GM19452 (cell line): Measurements from ENCODE around the gene APBA1.

Experiments used
- ATAC-seq: cut with Tn5 transposase; IDR thresholded peaks from one replicate; pipeline ENCODE4 v1.9.1; 2021; ENCODE audit not compliant: unreplicated experiment

APBA1 gene

DNA sequence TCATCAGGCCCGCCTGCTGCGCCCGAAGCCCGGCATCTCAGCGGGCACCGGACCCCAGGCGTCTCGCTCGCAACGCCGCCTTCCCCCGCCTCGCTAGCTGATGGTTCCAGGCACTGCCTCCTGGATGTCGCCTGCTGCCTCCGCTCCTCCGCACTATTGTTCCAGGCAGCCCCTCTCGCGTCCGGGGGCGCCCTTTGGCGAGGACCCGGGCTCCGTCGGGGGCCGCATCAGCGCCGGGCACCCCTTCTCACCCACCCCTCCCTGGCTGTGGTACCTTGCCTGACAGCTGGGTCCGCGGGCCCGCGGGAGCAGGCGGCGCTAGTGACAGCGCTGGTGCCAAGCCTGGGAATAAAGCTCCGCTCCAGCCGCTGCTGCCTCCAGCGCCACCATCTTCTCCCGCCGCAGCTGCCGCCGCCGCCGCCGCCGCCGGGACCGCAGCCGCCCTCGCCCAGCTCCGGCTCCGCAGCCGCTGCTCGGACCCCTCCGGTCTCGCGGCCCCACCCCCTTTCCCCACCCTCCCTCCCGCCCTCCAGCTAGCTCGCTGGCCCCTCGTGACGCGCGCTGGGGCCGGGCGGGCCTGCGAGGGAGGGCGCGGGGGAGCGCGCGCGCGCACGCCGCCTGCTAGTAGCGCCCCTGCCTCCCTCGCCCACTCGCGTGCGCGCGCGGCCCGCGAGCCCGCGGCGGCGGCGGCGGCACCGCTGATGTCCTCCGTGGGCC lies at the start of gene APBA1:
TSS of gene APBA1 (minus strand) at position 493 of the 717 bp plus-strand sequence.
- peak; percentile 34 for ATAC-seq

DNA sequence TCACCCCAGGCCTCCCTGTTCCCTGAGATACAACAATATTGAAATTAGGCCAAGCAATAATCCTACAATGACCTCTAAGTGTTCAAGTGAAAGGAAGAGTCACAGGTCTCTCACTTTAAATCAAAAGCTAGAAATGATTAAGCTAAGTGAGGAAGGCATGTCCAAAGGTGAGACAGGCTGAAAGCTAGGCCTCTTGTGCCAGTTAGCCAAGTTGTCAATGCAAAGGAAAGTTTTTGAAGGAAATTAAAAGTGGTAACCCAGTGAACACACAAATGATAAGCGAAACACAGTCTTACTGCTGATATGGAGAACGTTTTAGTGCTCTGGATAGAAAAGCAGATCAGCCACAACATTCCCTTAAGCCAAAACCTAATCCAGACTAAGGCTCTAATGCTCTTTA lies 47.8 kb upstream of the APBA1 start:
- ATAC-seq, result no peak

DNA sequence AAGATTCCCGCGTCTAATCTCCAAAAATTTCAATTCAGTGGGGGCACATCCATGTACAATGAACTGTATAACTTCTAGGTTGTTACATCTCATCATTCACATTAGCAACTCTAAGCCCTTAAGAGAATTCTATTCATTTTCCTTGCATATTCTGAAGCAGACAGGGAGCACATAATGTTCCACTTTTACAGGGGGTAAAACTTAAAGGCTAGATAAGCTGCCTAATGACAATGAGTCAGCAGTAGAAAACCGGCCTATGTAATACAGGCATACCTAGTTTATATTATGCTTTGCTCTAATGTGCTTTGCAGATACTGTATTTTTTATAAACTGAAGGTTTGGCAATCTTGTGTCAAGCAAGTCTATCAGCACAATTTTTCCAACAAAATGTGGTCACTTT lies 47.2 kb upstream of the APBA1 start:
- ATAC-seq, result no peak

DNA sequence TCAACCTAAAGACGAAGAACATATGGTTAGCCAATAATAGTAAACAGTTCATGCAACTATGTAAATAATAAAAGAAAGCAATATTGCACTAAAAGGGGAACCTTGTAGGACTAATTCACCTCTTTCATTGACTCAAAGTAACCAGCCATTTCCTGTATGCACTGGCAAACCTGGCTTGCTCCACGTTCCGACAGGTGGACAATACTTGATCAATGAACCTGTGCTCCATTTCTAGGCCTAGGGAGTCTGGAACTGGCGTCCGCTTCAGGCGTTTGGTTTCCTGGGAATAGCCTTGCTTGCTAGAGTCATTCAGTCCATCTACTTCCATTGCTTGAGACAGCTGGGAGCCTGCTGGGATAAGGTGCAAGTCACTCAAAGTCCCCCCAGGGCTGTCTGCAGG lies 46.0 kb upstream of the APBA1 start:
- ATAC-seq, result no peak

DNA sequence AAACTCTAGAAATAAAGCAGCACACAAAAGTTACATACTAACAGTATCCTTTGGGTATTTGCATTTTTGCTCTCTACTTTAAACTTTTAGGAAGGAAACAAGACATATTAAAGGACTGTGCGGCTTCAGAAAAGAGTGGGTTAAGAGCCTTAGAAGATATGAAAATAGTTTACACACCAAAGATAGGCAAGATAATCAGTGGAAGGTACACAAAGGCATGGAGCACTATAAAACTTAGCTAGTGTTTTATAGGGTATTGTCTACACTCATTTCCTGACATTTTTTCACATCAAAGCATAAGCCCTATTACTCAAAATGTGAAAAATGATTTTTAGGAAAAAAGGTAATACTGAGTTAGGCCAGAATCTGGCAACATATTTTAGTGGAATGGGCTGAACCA lies 43.7 kb upstream of the APBA1 start:
- ATAC-seq, result no peak

DNA sequence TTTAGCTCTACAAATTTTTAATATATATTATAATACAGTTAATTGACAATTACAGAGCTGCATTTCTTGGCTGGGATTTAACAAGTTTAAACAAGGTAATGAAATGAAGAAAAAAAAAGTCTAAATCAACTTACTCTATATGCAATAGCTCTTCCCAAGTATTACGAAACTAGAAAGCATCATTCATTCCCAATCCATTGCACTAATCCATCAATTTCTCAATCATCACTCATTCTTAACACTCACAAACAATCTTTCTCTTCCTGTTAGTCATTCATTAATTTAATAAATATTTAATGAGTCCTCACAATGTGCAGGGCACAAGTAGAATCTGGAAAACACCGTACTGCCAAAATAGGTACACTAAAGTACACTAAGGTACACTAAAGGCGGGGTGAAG lies 42.9 kb upstream of the APBA1 start:
- no peak for ATAC-seq

DNA sequence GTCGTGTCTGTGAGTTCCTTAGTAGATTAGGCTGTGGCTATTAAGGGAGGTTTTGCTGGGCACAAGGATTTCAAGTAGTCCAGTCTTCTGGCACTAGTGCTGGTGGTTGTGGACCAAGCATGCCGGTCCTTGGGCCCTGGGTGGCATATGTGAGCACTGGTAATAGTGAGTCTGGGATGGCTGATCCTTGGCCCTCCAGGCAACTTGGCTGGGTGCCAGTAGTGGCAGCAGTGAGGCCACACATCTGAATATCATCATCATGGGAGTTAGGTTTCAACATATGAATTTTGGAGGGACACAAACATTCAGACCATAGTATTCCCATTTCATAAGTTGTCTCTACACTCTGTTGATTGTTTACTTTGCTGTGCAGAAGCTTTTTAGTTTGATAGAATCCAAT lies 25.3 kb upstream of the APBA1 start:
- no peak for ATAC-seq

DNA sequence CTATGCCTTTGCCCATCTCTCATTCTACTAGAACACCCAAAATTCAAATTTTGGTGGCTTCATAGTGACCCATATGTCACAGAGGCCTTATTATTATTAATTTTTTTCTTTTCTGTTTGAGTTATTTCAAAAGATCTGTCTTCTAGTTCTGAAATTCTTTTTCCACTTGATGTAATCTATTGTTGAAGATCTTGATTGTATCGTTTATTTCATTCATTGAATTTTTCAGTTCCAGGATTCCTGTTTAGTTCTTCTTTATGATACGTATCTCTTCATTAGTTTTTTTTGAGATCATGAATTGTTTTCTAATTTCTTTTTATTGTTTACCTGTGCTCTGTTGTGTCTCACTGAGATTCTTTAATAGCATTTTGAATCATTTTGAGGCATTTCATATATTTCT lies 24.6 kb upstream of the APBA1 start:
- ATAC-seq, result no peak

DNA sequence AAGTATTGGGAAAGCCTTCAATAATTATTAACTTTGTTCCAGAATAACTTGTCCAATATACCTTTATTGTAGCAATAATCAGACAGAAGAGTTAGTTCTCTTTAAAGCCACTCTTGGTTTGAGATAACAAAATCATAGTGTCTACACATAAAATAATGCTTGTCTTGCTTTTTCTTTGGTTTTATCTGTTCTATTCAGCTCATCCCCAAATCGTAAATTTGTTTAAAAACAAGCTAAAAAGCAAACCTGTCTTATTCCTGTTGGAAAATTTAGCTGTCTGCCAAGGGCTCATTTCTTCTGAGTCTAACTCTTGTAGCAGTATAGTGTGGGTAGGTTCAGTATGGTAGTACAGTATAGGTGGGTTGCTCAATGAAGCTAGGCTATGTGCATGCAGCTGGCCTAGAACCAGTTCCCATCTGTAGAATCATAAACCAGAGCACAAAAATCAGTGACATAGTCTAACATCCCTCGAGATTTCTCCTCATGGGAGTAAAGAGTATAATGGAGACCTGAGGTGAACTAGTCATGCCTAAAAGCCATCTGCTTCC lies 17.9 kb upstream of the APBA1 start:
- no peak for ATAC-seq

DNA sequence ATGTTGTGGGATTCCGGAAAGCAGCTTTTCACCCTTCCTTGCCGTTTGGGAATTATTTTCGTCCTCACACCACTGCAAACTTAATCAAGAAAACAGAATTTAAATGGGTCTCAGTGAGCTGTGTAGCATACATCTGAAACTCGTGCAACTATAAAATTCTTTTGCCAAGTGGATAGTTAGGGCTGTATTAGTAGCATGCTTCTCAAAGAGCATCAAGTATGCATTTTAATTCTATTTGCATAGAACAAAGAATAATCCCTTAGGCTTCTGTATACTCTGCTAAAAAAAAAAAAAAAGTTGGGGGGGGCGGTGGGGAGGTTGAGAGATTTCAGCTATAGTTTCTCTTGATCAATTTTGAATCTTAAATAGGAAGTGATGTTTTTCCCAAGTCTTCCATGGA lies 11.8 kb upstream of the APBA1 start:
- ATAC-seq, result no peak

DNA sequence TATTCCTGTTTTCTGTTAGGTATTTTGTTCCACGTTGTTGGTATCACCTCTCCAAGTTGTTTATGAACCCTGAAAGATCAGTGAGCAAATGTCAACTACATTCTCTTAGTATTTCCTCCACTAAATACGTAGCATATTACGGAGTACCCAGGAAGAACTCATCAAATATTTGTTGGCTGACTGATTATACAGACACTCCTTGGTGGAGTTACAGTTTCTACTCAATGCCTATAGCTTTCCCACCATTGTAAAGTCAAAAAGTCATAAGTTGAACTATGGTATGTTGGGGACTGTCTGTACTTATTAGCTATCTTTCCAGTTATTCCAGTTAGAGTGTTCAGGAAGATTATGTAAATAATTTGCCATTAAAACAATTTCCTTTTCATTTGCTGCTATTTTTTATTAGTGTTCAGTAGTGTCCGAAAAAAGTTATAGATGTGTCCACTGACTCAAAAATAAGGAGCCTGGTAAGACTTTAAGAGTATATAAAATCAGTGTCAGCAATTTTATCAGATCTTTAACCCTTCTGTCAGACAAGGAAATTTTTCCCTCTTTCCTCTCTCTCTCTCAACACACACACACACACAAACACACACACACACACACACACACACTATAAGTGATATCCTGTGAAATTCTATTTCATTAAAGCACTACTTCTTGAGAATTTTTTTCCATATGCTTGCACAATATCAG lies 6.8 kb upstream of the APBA1 start:
- ATAC-seq, result no peak

DNA sequence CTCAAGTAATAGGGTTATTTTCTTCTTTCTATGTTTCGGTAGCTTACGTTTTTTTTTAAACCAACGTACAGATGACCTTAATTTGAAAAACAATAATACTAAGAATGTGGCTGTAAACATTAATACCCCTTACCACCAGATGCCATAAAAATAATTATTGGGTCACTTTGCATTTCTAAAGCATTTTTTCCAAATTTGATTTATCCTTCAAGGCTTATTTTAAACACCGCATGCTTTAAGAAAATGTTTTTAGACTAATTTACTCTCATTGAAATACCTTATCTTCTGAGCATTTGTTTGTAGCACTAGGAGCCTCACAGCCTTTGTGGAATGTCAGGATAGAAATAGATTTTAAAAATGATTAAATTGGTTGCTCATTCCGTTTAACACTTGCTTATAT lies 5.8 kb upstream of the APBA1 start:
- ATAC-seq, result no peak

DNA sequence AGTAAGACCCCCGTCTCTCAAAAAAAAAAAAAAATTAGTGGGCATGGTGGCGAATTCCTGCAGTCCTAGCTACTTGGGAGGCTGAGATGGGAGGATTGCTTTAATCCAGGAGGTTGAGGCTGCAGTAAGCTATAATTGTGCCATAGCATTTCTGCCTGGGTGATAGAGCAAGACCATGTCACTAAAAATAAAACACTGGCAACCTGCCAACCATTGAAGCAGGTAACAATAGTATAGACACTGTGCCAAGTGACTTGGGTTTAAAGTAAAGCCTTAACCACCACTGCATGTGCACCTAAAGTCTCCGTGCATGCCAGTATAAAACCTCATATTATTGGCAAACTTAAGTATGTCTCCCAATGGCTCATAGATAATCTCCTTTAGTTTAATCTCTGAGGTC lies 3.4 kb upstream of the APBA1 start:
- ATAC-seq, result no peak

DNA sequence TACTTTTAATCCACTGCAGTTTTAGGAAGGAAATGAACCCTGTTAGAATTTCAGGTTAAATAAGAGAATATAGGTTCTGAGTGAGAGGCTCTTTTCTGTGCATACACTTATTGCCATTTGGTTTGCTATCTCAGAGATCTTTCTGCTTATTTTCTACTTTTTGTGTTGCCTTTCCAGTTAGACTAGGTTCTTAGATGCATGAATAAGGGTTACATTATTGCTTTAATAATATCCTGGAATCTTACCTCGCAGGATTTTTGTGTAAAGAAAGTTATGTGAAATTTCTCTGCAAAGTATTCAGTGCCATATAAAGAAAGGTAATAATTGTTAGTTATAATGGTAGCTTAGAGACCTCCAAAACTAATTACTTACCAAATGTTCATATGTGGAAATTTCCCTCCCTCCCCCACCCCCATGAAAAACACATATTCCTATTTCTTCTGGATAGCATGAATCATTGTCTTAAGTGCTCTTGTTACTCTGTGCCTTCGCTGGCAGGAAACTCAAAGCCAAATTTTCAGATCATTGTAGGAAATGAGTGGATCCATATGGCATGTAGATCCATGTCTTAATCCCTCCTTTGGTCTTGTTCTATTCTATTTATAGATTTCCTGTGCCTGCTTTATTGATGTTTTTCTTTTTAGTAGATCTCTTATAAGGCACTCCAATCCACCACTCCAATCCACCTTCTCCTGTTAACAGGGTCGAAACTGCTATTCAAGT lies 2.7 kb upstream of the APBA1 start:
- ATAC-seq, result no peak

DNA sequence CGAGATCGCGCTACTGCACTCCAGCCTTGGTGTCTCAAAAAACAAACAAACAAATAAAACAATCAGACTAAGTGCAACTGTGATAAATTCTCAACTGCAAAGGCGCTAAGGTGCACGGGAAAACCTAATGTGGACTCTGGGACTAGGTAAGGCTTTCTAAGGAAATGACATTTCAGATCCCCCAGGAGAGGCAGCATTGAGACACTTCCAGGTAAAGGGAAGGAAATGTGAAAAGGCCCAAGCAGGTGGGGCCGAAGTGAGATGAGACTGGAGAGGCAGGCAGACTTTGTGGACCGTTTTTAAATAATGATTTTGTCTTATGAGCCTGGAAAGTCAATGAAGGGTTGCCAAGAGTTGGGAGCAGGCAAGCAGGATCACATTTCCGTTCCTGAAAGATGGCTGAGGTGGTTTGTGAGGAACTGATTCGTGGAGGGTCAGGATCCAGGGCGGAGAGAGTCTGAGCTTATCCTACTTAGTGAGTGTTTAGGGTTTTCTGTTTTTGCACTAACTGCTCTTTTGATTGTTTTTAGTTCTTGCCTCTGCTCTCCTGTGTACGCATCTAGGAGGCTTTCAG lies 2.0 kb upstream of the APBA1 start:
- ATAC-seq, result no peak

DNA sequence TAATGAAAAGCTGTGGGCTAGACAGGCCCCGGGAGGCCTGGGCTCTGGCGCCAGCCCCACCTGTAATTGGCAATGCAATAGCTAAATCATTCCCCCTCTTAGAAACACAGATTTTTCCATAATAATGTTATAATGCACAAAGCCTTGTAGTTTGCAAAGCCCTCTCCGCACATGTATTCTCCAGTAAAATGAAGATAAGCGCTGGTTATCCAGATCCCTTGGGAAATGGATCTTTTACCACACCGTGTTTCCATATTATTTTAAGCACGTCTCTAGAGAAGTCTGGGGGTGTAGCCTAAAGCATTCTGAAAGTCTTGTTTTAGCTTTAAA lies 1.1 kb upstream of the APBA1 start:
- ATAC-seq, result no peak

DNA sequence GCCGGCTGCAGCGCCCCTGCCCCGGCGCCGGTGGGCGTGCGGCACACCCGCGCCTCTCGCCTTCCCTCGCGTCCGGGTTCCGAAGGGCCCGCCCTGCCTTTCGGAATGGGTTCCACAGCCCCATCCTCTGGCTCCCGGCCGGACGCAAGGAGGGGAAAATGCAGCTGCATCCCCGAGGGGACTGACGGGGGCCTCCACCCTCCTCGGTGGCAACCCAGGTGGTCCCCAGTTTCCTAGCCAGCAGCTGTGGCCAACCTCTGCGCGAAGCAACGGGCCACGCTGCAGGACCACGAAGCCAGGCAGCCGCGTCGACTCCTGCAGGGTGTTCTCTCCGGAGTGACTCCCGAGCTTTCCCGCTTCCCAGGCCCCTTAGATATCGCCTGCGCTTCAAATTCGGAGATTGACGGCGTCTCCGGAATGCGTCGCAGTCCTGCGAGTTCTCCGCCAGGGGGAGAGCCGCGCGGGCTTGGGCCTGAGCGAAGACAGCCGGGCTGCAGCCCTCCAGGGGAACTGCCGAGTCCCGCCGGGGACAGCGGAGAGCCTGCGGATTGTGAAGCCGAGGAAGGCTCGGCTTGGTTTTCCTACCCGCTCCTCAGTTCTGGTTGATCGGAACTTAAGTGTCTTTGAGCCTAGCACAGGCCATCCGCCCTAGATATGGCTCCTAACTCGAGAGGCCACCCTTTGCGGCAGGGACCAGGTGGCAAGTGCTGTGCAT lies 582 bp upstream of the APBA1 start:
- peak; percentile 95 for ATAC-seq

DNA sequence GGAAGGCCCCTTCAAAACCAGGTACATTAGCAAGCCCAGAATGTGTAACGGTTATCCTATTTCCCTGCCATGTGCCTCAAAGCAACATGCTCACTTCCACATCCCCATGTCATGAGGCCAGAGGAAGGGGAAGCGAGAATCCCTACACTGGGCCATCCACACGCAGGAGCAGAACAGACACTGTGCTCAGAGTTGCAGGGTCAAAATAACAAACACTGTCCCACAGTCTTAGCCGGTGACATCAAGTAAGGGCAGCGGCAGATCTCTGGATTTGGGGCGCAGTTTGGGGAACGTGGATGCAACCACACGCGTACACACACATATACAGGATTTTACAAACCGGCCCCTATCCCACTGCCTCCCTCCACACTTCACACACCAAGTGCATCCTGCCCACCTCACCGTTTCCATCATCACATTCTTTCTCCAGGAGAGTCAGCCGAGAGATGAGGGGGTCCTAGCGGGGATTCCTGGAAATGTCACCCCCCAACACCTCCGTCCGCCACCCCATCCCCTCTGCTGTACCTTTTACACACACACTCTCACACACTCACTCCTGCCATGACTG lies 776 bp downstream of the APBA1 start:
- ATAC-seq, result no peak

DNA sequence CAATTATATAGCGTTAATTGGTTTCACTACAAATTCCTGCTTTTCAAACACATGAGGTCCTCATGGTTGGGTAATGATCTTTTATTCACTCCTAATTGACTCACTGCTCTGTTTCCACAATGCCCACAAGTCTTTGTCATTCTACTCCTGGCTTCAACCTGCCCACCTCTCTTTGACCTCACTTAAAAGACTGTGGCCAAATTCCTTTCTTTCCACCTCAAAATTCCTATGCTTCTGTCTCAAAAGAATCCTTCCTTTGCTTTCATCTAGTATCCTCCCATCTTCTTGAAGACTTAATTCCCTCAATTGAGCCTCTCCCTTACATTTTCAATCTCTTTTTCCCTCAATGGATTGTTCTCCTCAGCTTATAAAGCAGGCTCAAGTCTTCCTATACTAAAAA lies 4.9 kb downstream of the APBA1 start:
- no peak for ATAC-seq

DNA sequence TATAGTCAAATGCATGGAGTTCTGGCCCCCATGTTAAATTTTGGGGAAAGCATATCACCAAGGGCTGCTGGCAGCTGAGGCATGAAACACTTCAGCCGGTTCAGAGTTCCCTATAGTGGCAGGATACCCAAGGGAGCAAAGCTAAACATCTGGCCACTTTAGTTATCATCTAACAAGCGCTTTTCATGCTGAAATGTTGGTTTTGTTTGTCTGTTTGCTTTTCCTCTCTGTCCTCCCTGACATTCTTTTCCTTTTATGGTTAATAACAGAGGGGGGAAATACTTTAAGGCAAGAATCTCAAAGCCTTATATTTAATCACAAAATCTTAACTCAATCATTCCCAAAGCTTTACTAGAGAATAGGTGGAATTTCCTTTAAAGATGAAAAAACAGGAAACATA lies 11.9 kb downstream of the APBA1 start:
- no peak for ATAC-seq
